ENCODE measurements around the gene CLEC2A.
"Not testable (repeated sequence)": the region's sequence is repeated elsewhere in the genome, so short reads cannot be mapped to it uniquely, and the experiment has no call there.

Gene CLEC2A

DNA sequence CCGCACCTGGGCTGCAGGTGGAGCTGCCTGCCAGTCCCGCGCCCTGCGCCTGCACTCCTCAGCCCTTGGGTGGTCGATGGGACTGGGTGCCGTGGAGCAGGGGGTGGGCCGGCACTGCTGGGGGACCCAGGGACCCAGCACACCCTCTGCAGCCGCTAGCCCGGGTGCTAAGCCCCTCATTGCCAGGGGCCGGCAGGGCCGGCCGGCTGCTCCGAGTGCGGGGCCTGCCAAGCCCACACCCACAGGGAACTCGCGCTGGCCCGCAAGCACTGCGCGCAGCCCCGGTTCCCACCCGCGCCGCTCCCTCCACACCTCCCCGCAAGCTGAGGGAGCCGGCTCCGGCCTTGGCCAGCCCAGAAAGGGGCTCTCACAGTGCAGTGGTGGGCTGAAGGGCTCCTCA lies 56.0 kb downstream of the CLEC2A start:
- DNase-seq = not testable (repeated sequence)

DNA sequence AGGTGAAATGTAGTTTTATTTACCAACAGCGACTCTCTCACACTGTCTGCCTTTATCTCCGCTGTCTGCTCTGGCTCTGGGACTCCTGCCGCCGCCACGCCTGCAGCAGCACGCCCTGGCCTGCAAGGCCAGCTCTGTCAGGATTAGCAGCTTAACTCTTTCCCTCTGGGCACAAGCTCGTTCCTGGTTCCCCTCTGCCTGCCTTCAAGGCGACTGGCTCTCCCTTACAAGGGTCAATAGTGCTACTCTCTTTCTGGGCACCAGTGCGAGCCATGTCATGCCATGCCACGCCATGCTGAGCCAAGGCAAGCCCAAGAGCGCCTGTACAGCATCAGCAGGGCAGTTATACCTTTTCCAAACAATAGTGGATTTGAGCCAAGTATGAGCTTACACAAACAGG lies 59.4 kb downstream of the CLEC2A start:
- no peak for DNase-seq

DNA sequence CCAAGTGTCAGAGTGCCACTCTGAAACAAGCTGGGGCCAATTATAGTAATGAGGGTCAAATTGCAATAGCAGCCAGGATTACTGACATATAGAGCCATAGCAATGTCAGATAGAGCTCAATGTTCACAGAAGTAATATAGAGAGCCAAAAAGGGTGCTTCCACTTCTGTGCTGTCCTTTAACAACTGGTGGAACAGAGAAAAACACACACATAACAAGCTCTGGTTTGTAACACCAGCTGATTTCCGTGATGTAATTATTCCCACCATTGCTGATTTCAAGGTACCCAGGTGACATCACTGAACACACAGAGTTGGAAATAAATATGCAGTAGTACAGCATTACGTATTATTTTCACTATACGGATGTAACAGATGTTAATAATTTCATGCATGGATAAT lies 60.0 kb downstream of the CLEC2A start:
- DNase-seq = no peak

DNA sequence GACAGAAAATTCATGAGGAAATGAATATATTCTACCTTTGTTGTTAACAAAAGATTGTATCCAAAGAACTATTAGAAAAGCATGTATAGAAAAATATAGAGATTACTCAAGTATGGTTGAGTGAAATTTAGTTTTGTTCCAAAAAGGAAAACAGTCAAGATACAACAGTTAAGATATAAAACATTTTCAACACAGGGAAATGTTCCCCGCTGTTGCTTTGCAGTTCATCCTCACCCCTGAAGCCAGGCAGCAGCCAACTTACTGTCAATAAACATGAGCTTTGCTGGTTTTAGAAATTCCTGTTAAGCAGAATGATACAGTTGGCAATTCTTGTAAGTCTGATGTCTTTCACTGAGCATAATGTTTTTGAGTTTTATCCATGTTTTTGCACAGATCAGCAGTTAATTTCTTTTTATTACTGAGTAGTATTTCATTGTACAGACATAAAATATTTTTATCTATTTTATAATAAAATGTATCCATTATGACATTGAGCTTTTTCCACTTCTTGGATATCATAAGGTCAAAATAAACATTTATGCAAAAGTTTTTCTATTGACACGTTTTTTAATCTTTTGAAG lies 61.8 kb downstream of the CLEC2A start:
- no peak for DNase-seq

DNA sequence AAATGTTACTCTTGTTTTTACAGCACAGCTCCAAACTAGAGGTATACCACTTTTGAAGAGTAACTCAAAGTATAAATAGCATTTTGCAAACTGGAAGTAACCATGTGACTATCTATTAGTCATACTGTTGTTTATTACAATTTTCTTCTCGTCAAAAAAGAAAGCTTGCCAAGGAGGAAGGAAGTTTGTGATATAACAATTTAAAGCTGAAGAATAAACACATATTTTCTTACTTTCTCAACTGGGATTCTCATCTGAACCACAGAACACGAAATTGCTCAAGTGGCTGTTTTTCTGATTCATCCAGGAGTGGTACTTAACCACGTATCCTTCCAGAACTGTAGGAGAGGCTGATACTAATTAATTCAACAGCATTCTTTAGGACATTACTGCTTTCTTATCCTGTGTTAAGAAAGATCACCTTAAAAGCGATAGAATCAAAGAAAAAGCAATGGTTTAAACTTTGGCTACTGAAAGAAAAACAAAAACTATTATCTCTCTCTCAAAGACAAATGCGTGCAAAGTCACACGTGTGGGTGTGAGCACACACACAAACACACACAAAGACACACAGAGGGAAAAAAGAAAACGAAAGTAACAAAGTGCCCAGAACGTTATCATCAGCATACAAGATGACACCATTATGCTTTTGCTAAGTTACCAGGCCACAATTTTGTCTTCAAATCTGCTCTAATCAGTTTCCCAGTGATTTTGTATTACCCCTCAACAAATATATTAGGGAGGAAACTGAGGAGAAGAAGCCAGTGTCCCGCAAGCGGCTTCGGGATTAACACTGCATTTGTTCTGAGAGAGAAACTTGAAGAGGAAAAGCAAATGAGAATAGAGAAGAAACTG lies 62.6 kb downstream of the CLEC2A start, which contains the start of gene CLEC2B:
Gene CLEC2B, minus strand, starts transcription at position 48 of the 855 bp plus-strand sequence.
- DNase-seq = no peak

DNA sequence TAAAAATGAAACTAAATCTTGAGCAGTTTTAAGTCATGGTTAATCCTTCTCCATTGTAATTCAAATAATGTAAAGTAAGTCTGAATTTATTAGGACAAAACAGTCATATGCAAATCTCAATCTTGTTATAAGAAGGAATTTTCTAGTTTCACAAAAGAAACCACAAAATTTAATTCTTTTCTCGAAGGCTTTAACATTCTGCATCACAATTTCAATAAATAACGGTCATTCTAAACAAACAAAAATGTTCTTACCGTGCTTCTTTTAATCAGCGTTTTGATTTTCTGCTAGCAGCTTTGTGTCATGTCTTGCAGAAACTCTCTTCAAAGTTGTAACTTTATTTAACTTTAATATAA lies 63.2 kb downstream of the CLEC2A start:
- DNase-seq = no peak

DNA sequence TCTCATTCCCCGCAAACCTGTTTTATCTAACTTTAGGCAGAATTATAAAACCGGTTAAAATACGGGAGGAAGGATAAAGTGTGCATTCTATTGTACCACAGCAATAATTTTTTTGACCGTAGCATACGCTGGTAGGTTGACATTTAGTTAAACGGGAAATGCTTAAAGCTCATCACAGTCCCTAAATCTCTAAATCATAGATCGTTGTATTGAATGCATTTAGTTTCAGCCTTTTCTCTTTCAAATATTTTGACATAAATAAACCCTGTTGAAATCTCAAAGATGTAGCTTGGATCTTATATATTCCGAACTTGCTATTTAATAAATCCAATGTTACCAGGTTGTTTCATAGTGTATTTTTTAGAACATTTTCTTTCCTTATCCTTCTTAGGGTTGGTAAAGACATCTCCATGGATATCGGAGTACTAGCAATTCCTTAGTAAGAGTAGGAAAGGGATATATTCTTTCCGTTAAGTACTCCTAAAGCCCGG lies 63.8 kb downstream of the CLEC2A start:
- no peak for DNase-seq

DNA sequence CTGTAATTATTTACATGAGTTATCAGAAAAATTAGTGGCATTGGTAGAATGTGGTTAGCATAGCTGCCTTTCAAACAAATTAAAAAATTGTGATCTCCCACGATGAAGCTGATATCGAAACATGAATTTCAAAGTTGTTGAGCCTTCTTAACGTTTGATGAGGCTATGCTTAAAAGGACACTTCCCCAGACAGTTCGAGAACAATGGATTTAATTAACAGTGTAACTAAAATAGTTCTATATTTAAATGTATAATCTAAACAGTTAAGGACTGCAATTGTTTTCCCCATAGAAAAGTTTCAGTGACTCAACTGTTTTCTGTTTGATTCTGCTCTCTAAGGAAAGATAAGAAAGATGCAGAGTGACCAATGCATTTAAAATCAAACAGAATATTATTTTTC lies 64.6 kb downstream of the CLEC2A start:
- no peak for DNase-seq

DNA sequence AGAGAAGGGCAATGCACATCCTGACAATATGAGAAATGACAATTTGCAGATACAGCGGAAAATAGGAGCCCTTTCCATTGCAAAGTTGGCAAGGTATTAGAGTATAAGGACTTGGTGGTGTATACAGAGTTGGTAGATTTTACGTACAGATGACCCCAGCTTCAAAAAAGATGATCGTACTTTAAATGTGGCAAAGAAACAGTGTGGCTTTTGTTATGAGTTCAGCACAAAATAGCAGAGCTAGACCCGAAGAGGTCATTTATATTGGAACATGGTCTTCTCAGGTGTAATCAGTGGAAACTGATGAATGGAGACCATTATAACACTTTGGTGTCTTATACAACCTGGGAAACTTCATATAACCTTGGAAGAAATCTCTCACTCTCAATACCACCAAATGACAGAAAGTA lies 65.3 kb downstream of the CLEC2A start:
- no peak for DNase-seq

DNA sequence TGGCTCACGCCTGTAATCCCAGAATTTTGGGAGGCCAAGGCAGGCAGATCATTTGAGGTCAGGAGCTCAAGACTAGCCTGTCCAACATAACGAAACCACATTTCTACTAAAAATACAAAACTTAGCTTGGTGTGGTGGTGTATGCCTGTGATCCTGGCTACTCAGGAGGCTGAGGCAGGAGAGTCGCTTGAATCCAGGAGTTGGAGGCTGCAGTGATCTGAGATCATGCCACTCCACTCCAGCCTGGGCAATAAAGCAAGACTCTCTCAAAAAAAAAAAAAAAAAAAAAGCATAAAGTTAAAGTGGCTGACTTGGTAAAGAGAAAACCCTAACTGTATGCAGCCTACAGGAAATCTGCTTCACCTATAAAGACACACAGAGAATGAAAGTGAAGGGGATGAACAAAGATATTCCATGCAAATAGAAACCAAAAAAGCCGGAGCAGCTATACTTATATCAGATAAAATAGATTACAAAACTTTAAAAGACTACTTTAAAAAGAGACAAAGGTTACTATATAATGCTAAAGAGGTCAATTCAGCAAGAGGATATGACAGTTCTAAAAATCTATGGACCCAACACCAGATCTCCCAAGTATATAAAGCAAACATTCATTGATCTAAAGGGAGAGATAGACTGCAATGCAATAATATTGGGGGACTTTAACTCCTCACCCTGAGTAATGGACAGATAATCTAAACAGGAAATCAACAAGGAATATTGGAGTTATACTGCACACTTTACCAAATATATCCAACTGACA lies 67.1 kb downstream of the CLEC2A start:
- no peak for DNase-seq
